H1 (cell line): ENCODE data around the gene C19orf44. TPM values are rescaled to one million over a fixed set of nuclear protein-coding genes. Genes with fewer than 3 reads are reported as not detected.

Experiments used
- BCL11A ChIP-seq, 2 experiments: IDR thresholded peaks; one replicate each; pipeline ENCODE4 v1.6.1; 2011; ENCODE audit warnings: low read depth in 2 of 2, low read length in 2 of 2, mild to moderate bottlenecking in 2 of 2
- CTCF ChIP-seq, 3 experiments: IDR thresholded peaks; 1 replicate in 2 of 3; 2 replicates in 1 of 3; pipeline versions ENCODE4 v1.5.1 to v1.6.1; 2011; ENCODE audit warnings: low read length in 3 of 3, mild to moderate bottlenecking in 3 of 3, inconsistent platforms in 2 of 3, low read depth in 1 of 3, moderate library complexity in 1 of 3; ENCODE audit not compliant: insufficient read depth in 1 of 3; ENCODE audit errors: control extremely low read depth in 1 of 3
- EP300 ChIP-seq, 2 experiments: IDR thresholded peaks; 1 replicate in 1 of 2; 2 replicates in 1 of 2; pipeline ENCODE4 v1.6.1; 2011 to 2012; ENCODE audit warnings: low read depth in 2 of 2, low read length in 2 of 2, mild to moderate bottlenecking in 2 of 2, borderline replicate concordance in 1 of 2, inconsistent platforms in 1 of 2, moderate library complexity in 1 of 2
- EZH2 ChIP-seq: fragments of 200-600 bp; sonication (generic); IDR thresholded peaks from 2 replicates; pipeline ENCODE4 v1.7.1; 2012; ENCODE audit warnings: low read depth, mild to moderate bottlenecking, moderate library complexity, low read length, inconsistent platforms; ENCODE audit not compliant: severe bottlenecking
- HDAC2 ChIP-seq, 2 experiments: fragments of 300-600 bp in 1 of 2; sonication (generic) in 1 of 2; IDR thresholded peaks; 2 replicates each; pipeline ENCODE4 v1.6.1; 2011 to 2012; ENCODE audit warnings: low read depth in 2 of 2, low read length in 2 of 2, mild to moderate bottlenecking in 2 of 2, moderate library complexity in 2 of 2, borderline replicate concordance in 1 of 2, inconsistent platforms in 1 of 2
- RXRA ChIP-seq: IDR thresholded peaks from 2 replicates; pipeline ENCODE4 v1.6.1; 2011; ENCODE audit warnings: low read depth, mild to moderate bottlenecking, low read length, moderate library complexity; ENCODE audit not compliant: insufficient read depth
- SIN3A ChIP-seq, 2 experiments: IDR thresholded peaks in 1 of 2; conservative IDR thresholded peaks in 1 of 2; 2 replicates each; pipeline ENCODE4 v1.6.1; 2011 to 2012; ENCODE audit warnings: low read length in 2 of 2, improper control_type of control experiment in 1 of 2, low read depth in 1 of 2, mild to moderate bottlenecking in 1 of 2
- YY1 ChIP-seq: IDR thresholded peaks from 2 replicates; pipeline ENCODE4 v1.6.1; 2011; ENCODE audit warnings: low read depth, mild to moderate bottlenecking, low read length
- polyA plus RNA-seq, 7 experiments: library from polyadenylated mRNA; depleted of rRNA in 3 of 7; stranded (reverse) in 5 of 7; unstranded in 2 of 7; fragments of >200 nt in 5 of 7; fragments of 200-250 nt in 2 of 7; gene quantifications; 1 replicate in 5 of 7; 2 replicates in 1 of 7; 4 replicates in 1 of 7; pipeline versions ENCODE4 v1.2.1 to v1.2.3, GENCODE V29; 2011 to 2013; ENCODE audit warnings: missing spikeins in 2 of 7, mixed read lengths in 2 of 7
- total RNA-seq: library from RNA; stranded (reverse); fragmentation: NEBNext Ultra II Directional; extraction: Animal tissue kit (Norgen Biotek cat#: 25700); gene quantifications from 2 replicates; pipeline ENCODE4 v1.2.1, GENCODE V29; 2021
- TF ChIP-seq, protein P1 (sequence below): IDR thresholded peaks from 2 replicates; pipeline ENCODE4 v1.6.1; 2012; ENCODE audit warnings: inconsistent platforms

C19orf44 gene
- total and polyA plus RNA-seq, 2 of the 8 experiments (the other 6 are each of a cell fraction or from before 2014, with no cell fraction given) = 2.1 to 4.5 TPM

- no peak for TF ChIP-seq CTCF (IDR thresholded peaks at IDR 0.05; ENCODE audit: control extremely low read depth in 1 of 3, insufficient read depth in 1 of 3, low read depth in 1 of 3, low read length in 3 of 3)
- TF ChIP-seq SIN3A (conservative IDR thresholded peaks at IDR 0.05 in 1 of 2, IDR thresholded peaks at IDR 0.05 in 1 of 2; ENCODE audit: low read depth in 1 of 2, low read length in 2 of 2) = no peak
- TF ChIP-seq HDAC2 (IDR thresholded peaks at IDR 0.05; ENCODE audit: borderline replicate concordance in 1 of 2, low read depth in 2 of 2, low read length in 2 of 2) = no peak
- no peak for TF ChIP-seq EP300 (IDR thresholded peaks at IDR 0.05; ENCODE audit: borderline replicate concordance in 1 of 2, low read depth in 2 of 2, low read length in 2 of 2)
- no peak for TF ChIP-seq EZH2
- TF ChIP-seq BCL11A (IDR thresholded peaks at IDR 0.05; ENCODE audit: low read depth in 2 of 2, low read length in 2 of 2) = no peak
- TF ChIP-seq, protein P1, sequence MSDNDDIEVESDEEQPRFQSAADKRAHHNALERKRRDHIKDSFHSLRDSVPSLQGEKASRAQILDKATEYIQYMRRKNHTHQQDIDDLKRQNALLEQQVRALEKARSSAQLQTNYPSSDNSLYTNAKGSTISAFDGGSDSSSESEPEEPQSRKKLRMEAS = no peak
- no peak for TF ChIP-seq YY1
- TF ChIP-seq RXRA = no peak
- TF ChIP-seq, all 59 proteins: peak for 0
These were observed 34.6 kb downstream of the C19orf44 start (continued) for GRCh38 chr19:16530540-16531379.
